HepG2 (cell line): Measurements from ENCODE around the gene LMAN2. TPM values are rescaled to one million over a fixed set of nuclear protein-coding genes. Genes with fewer than 3 reads are reported as not detected.
A peak's percentile ranks its signal among the peaks of the same experiment; 100 is the strongest.

Experiments
- ARID4A ChIP-seq: sonication (generic); formaldehyde crosslinking; IDR thresholded peaks from 2 replicates; pipeline ENCODE4 v1.5.0; 2020; ENCODE audit warnings: mild to moderate bottlenecking, missing genetic modification reagents, borderline replicate concordance
- CEBPZ ChIP-seq: IDR thresholded peaks from 2 replicates; pipeline ENCODE4 v1.6.1; 2012; ENCODE audit warnings: low read length, improper control_type of control experiment
- GRHL1 ChIP-seq: sonication (generic); formaldehyde crosslinking; conservative IDR thresholded peaks from 2 replicates; pipeline ENCODE4 v1.8.0; 2022; ENCODE audit warnings: missing genetic modification reagents
- HNF1B ChIP-seq: sonication (generic); formaldehyde crosslinking; IDR thresholded peaks from 2 replicates; pipeline ENCODE4 v1.5.1; 2020; ENCODE audit warnings: mild to moderate bottlenecking, moderate library complexity, missing genetic modification reagents
- IRX3 ChIP-seq: sonication (generic); formaldehyde crosslinking; IDR thresholded peaks from 2 replicates; pipeline ENCODE4 v1.8.1; 2023; ENCODE audit warnings: mild to moderate bottlenecking, low read depth, missing genetic modification reagents, borderline replicate concordance
- PREB ChIP-seq: sonication (generic); formaldehyde crosslinking; IDR thresholded peaks from 2 replicates; pipeline ENCODE4 v1.4.0; 2020; ENCODE audit warnings: missing genetic modification reagents
- SALL1 ChIP-seq: sonication (generic); formaldehyde crosslinking; IDR thresholded peaks from 2 replicates; pipeline ENCODE4 v1.8.0; 2022; ENCODE audit warnings: mild to moderate bottlenecking, missing genetic modification reagents
- ZBTB7A ChIP-seq: sonication (generic); formaldehyde crosslinking; IDR thresholded peaks from 2 replicates; pipeline ENCODE4 v1.8.0; 2022; ENCODE audit warnings: mild to moderate bottlenecking, missing genetic modification reagents
- ZNF280D ChIP-seq: sonication (generic); formaldehyde crosslinking; IDR thresholded peaks from 2 replicates; pipeline ENCODE4 v1.5.1; 2020; ENCODE audit warnings: mild to moderate bottlenecking, missing genetic modification reagents
- ZNF598 ChIP-seq: sonication (generic); formaldehyde crosslinking; IDR thresholded peaks from 2 replicates; pipeline ENCODE4 v1.5.1; 2020; ENCODE audit warnings: mild to moderate bottlenecking, missing genetic modification reagents, borderline replicate concordance
- ZNF629 ChIP-seq: sonication (generic); formaldehyde crosslinking; conservative IDR thresholded peaks from 2 replicates; pipeline ENCODE4 v1.5.0; 2020; ENCODE audit warnings: missing genetic modification reagents
- polyA plus RNA-seq, 8 experiments: library from polyadenylated mRNA; depleted of rRNA in 3 of 8; stranded (reverse) in 7 of 8; unstranded in 1 of 8; fragments of >200 nt; fragmentation: Illumina TruSeq in 4 of 8; extraction: Trizol in 4 of 8; gene quantifications; 2 replicates each; pipeline versions ENCODE4 v1.2.1 to v1.2.3, GENCODE V29; 2011 to 2016; ENCODE audit warnings: low read depth in 4 of 8, missing spikeins in 1 of 8, mixed read lengths in 1 of 8; ENCODE audit not compliant: insufficient read depth in 1 of 8
- total RNA-seq, 5 experiments: library from RNA; depleted of rRNA; stranded (reverse); fragments of >200 nt; fragmentation: Illumina TruSeq; extraction: Trizol; gene quantifications; 2 replicates each; pipeline ENCODE4 v1.2.3, GENCODE V29; 2016; ENCODE audit warnings: low read depth in 1 of 5

Gene LMAN2
- total and polyA plus RNA-seq, 2 of the 13 experiments (the other 11 are each of a cell fraction or from before 2014, with no cell fraction given): 191 to 197 TPM

GRCh38 chr5:177366528-177367322 lies 15.3 kb upstream of the LMAN2 start (continued):
- TF ChIP-seq ZNF629 (CRISPR knock-in tag): no peak
- TF ChIP-seq ZNF280D: 0 out of 2 replicates have a peak, but pooled peaks have one; percentile 33
- no peak for TF ChIP-seq GRHL1 (CRISPR knock-in tag)
- TF ChIP-seq PREB (CRISPR knock-in tag): no peak
- peak; percentile 65 for TF ChIP-seq SALL1 (CRISPR knock-in tag)
- TF ChIP-seq HNF1B (CRISPR knock-in tag): peak; percentile 84; the same call in 1 of the 2 replicates
- TF ChIP-seq ARID4A (CRISPR knock-in tag): peak; percentile 44; the same call in 1 of the 2 replicates
- no peak for TF ChIP-seq CEBPZ
- peak; percentile 55; the same call in 1 of the 2 replicates for TF ChIP-seq ZBTB7A
- TF ChIP-seq ZNF598: no peak
- no peak for TF ChIP-seq IRX3 (CRISPR knock-in tag)
